ENCODE results near the gene KCNMA1.

GRCh38 chr10:77177161-77177560, 460.4 kb downstream of the KCNMA1 start:
- TF ChIP-seq CTCF (conservative IDR thresholded peaks at IDR 0.05) (no peak), EZH2 (IDR thresholded peaks at IDR 0.05; ENCODE audit: low read depth) (no peak)

Data from PC-9 (cell line).